Osteoblast (primary cell): ENCODE measurements around the gene TPRG1L. TPM values are rescaled to one million over a fixed set of nuclear protein-coding genes. Genes with fewer than 3 reads are reported as not detected.

ENCODE experiments used
- DNase-seq: peaks from one replicate; pipeline ENCODE4 v3.0.0; 2011; ENCODE audit warnings: low spot score, mixed read lengths; ENCODE audit not compliant: insufficient read length; ENCODE audit errors: missing footprints
- H2AFZ ChIP-seq: 2 replicates; pipeline ENCODE4 v1.6.0; 2011; ENCODE audit warnings: mild to moderate bottlenecking, low read length
- H3K27ac ChIP-seq: 2 replicates; pipeline ENCODE4 v1.5.1; 2011; ENCODE audit warnings: mild to moderate bottlenecking, low read depth, low read length, moderate library complexity
- H3K27me3 ChIP-seq: 2 replicates; pipeline ENCODE4 v1.6.0; 2012; ENCODE audit warnings: mild to moderate bottlenecking, control low read depth, inconsistent platforms, low read length, moderate library complexity; ENCODE audit not compliant: insufficient read depth
- H3K36me3 ChIP-seq: 2 replicates; pipeline ENCODE4 v1.5.1; 2011; ENCODE audit warnings: mild to moderate bottlenecking, low read length, control low read depth, moderate library complexity; ENCODE audit not compliant: insufficient read depth
- H3K4me1 ChIP-seq: 2 replicates; pipeline ENCODE4 v1.5.1; 2011; ENCODE audit warnings: mild to moderate bottlenecking, low read length, control low read depth, moderate library complexity; ENCODE audit not compliant: insufficient read depth
- H3K4me2 ChIP-seq: 2 replicates; pipeline ENCODE4 v1.6.0; 2011; ENCODE audit warnings: mild to moderate bottlenecking, low read length; ENCODE audit not compliant: insufficient read depth
- H3K4me3 ChIP-seq: fragments of 200-600 bp; sonication (generic); 3 replicates; pipeline ENCODE4 v1.5.1; 2012; ENCODE audit warnings: mild to moderate bottlenecking, low read length, inconsistent platforms; ENCODE audit not compliant: insufficient read depth
- H3K79me2 ChIP-seq: 2 replicates; pipeline ENCODE4 v1.6.0; 2012; ENCODE audit warnings: mild to moderate bottlenecking, low read length, control low read depth, inconsistent platforms; ENCODE audit not compliant: insufficient read depth
- H3K9me3 ChIP-seq: 2 replicates; pipeline ENCODE4 v1.5.1; 2011; ENCODE audit warnings: low read depth, low read length, control low read depth
- H4K20me1 ChIP-seq: 2 replicates; pipeline ENCODE4 v1.6.0; 2012; ENCODE audit warnings: mild to moderate bottlenecking, low read length, control low read depth; ENCODE audit not compliant: insufficient read depth
- CTCF ChIP-seq: IDR thresholded peaks from 2 replicates; pipeline ENCODE4 v1.5.1; 2011; ENCODE audit warnings: mild to moderate bottlenecking, low read depth, low read length, moderate library complexity; ENCODE audit errors: extremely low read depth
- total RNA-seq: library from RNA; depleted of rRNA; stranded (reverse); fragments of >200 nt; gene quantifications from 2 replicates; pipeline ENCODE4 v1.2.3, GENCODE V29; 2012

TPRG1L gene
- total RNA-seq, 1 donor: 35.8 TPM

DNA sequence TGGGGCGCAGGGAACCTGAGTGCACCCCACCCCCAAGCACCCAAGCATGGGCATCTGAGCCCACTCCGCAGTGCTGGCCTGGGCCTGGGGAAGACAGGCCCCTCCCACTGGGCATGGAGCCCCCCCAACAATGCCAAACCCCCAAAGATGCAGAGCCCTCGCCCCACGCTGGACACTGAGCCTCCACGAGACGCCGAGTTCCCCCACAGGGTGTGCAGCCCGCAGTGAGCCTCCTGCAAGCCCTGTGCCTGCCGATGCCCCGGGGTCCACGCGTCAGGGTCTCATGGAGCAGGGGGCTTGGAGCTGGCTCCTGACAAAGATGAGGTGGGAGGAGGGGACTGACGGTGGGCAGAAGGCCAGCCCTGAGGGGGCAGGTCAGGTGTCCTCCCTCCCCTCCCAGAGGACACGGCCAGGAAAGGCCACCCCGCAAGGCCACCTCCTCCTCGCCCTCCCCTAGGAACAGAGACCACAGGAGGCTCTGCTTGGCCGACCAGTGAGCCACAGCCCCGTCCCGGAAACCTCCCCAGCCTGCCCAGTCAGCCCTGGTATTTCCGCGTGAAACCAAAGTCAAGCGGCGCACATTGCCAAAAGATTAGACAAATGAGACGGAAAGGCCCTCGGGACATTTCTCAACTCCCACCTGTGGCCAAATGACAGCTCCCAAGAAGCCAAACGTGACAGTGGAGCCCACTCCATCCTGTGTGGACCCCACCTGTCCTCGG, 46.9 kb upstream of the TPRG1L start:
- no peak overlapping the region for H3K4me2 ChIP-seq
- H4K20me1 ChIP-seq: no peaks in the 10 kb centered on the region
- peak; percentile 96 for DNase-seq
- no peaks in the 10 kb centered on the region for H3K4me1 ChIP-seq
- H3K4me3 ChIP-seq: no peak overlapping the region
- no peak overlapping the region for H3K27ac ChIP-seq
- H3K9me3 ChIP-seq: no peaks in the 10 kb centered on the region
- H2AFZ ChIP-seq: no peak overlapping the region
- no peak for TF ChIP-seq CTCF
- no peaks in the 10 kb centered on the region for H3K27me3 ChIP-seq
- no peaks in the 10 kb centered on the region for H3K79me2 ChIP-seq
- H3K36me3 ChIP-seq: no peaks in the 10 kb centered on the region

DNA sequence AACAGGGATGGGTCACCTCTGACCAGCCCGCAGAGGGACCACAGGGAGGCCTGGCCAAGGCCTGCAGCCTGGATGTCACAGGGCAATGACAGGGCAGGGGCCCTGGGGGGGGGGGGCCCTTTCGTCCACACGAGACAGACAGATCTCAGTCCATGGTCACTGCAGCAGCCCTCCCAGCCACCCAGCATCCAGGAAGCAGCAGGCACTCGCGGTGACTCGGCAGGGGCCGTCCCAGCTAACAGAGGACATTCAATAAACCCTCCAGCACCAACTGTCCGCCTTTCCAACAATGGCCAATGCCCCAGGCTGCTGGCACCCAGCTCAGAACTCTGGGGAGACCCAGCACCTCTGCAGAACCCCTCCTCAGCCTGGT, 46.4 kb upstream of the TPRG1L start:
- no peak for TF ChIP-seq CTCF
- H3K79me2 ChIP-seq: no peaks in the 10 kb centered on the region
- H3K27ac ChIP-seq: no peak overlapping the region
- no peaks in the 10 kb centered on the region for H4K20me1 ChIP-seq
- H3K4me3 ChIP-seq: no peak overlapping the region
- no peaks in the 10 kb centered on the region for H3K36me3 ChIP-seq
- no peaks in the 10 kb centered on the region for H3K4me1 ChIP-seq
- no peaks in the 10 kb centered on the region for H3K9me3 ChIP-seq
- H3K27me3 ChIP-seq: no peaks in the 10 kb centered on the region
- no peak for DNase-seq
- no peak overlapping the region for H2AFZ ChIP-seq
- H3K4me2 ChIP-seq: no peak overlapping the region

DNA sequence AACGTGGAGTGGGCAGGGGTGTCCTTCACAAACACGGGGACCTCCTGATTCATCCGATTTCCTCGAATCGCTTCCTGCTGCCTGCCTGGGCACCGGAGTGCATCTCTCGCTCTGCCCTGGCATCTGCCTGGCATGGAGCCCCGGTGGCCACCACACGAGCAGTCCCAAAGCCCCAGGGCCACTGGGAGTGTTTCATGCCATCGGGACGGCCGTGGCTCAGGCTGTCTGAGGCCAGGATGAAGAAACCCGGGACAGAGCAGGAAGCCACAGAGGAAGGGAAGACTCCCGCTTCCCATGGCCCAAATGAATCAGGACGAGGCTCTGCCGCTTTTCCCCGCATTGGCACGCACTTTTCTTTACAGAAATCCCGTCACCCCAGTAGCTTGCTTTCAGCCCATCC, 45.9 kb upstream of the TPRG1L start:
- no peak for DNase-seq
- no peaks in the 10 kb centered on the region for H3K36me3 ChIP-seq
- H4K20me1 ChIP-seq: no peaks in the 10 kb centered on the region

GRCh38 chr1:3579626-3580025, 45.2 kb upstream of the TPRG1L start:
- Histone ChIP-seq H3K4me2 (no peak overlapping the region), H3K27me3 (no peaks in the 10 kb centered on the region), H3K36me3 (no peaks in the 10 kb centered on the region), H3K79me2 (no peaks in the 10 kb centered on the region), H4K20me1 (no peaks in the 10 kb centered on the region), H3K4me1 (no peaks in the 10 kb centered on the region), H2AFZ (no peak overlapping the region), H3K27ac (no peak overlapping the region), H3K4me3 (no peak overlapping the region), H3K9me3 (no peaks in the 10 kb centered on the region)
- no peak for TF ChIP-seq CTCF
- no peak for DNase-seq

More for the DNA sequence above, 45.9 kb upstream of the TPRG1L start:
- H3K9me3 ChIP-seq: no peaks in the 10 kb centered on the region
- TF ChIP-seq CTCF: no peak
- H3K79me2 ChIP-seq: no peaks in the 10 kb centered on the region
- H3K27me3 ChIP-seq: no peaks in the 10 kb centered on the region
- H3K4me2 ChIP-seq: no peak overlapping the region
- no peaks in the 10 kb centered on the region for H3K4me1 ChIP-seq
- no peak overlapping the region for H3K27ac ChIP-seq
- no peak overlapping the region for H2AFZ ChIP-seq
- H3K4me3 ChIP-seq: no peak overlapping the region
